ENCODE results near the gene SLC39A2.
"Not testable (repeated sequence)": the region's sequence is repeated elsewhere in the genome, so short reads cannot be mapped to it uniquely, and the experiment has no call there.

Gene SLC39A2

GRCh38 chr14:20998139-20998538, 954 bp upstream of the SLC39A2 start:
- Histone ChIP-seq H2AFZ (ENCODE audit: low read depth) (no peak overlapping the region), H3K36me3 (ENCODE audit: insufficient read depth) (no peaks in the 10 kb centered on the region), H3K27me3 (ENCODE audit: insufficient read depth, low read depth) (no peaks in the 10 kb centered on the region), H3K4me3 (IDR thresholded peaks at IDR 0.05; ENCODE audit: insufficient read depth, low read depth, low read length) (no peak overlapping the region), H3K79me2 (ENCODE audit: insufficient read depth, low read depth) (no peaks in the 10 kb centered on the region), H3K9ac (no peak overlapping the region), H3K4me2 (no peak overlapping the region), H4K20me1 (ENCODE audit: insufficient read depth) (no peaks in the 10 kb centered on the region), H3K4me1 (ENCODE audit: low read depth, poor library complexity, severe bottlenecking) (no peaks in the 10 kb centered on the region), H3K27ac (no peak overlapping the region)
- TF ChIP-seq CTCF (conservative IDR thresholded peaks at IDR 0.05; ENCODE audit: low read depth, low read length), result no peak

GRCh38 chr14:20999591-20999990, 498 bp downstream of the SLC39A2 start:
- Histone ChIP-seq H3K9ac (no peak overlapping the region), H4K20me1 (ENCODE audit: insufficient read depth) (no peaks in the 10 kb centered on the region), H3K27me3 (ENCODE audit: insufficient read depth, low read depth) (no peaks in the 10 kb centered on the region), H2AFZ (ENCODE audit: low read depth) (no peak overlapping the region), H3K79me2 (ENCODE audit: insufficient read depth, low read depth) (no peaks in the 10 kb centered on the region), H3K4me1 (ENCODE audit: low read depth, poor library complexity, severe bottlenecking) (no peaks in the 10 kb centered on the region), H3K36me3 (ENCODE audit: insufficient read depth) (no peaks in the 10 kb centered on the region), H3K4me2 (no peak overlapping the region), H3K4me3 (IDR thresholded peaks at IDR 0.05; ENCODE audit: insufficient read depth, low read depth, low read length) (no peak overlapping the region), H3K27ac (no peak overlapping the region)
- TF ChIP-seq CTCF (conservative IDR thresholded peaks at IDR 0.05; ENCODE audit: low read depth, low read length), result no peak

- no peaks in the 10 kb centered on the region for H4K20me1 ChIP-seq (ENCODE audit: insufficient read depth)
- H3K27me3 ChIP-seq (ENCODE audit: insufficient read depth, low read depth), result no peaks in the 10 kb centered on the region
- H2AFZ ChIP-seq (ENCODE audit: low read depth), result no peak overlapping the region
- H3K4me3 ChIP-seq (IDR thresholded peaks at IDR 0.05; ENCODE audit: insufficient read depth, low read depth, low read length), result no peak overlapping the region
- H3K79me2 ChIP-seq (ENCODE audit: insufficient read depth, low read depth), result no peaks in the 10 kb centered on the region
- no peak for TF ChIP-seq CTCF (conservative IDR thresholded peaks at IDR 0.05; ENCODE audit: low read depth, low read length)
- no peak overlapping the region for H3K27ac ChIP-seq
- H3K4me2 ChIP-seq, result no peak overlapping the region
- no peaks in the 10 kb centered on the region for H3K36me3 ChIP-seq (ENCODE audit: insufficient read depth)
- no peak overlapping the region for H3K9ac ChIP-seq
- H3K4me1 ChIP-seq (ENCODE audit: low read depth, poor library complexity, severe bottlenecking), result no peaks in the 10 kb centered on the region
Measured at GRCh38 chr14:21001218-21001617, 2.1 kb downstream of the SLC39A2 start.

GRCh38 chr14:21003788-21004346, 4.8 kb downstream of the SLC39A2 start:
- Histone ChIP-seq H4K20me1 (ENCODE audit: insufficient read depth) (no peaks in the 10 kb centered on the region), H3K4me1 (ENCODE audit: low read depth, poor library complexity, severe bottlenecking) (no peaks in the 10 kb centered on the region), H3K79me2 (ENCODE audit: insufficient read depth, low read depth) (no peaks in the 10 kb centered on the region), H3K36me3 (ENCODE audit: insufficient read depth) (no peaks in the 10 kb centered on the region), H3K4me3 (IDR thresholded peaks at IDR 0.05; ENCODE audit: insufficient read depth, low read depth, low read length) (no peak overlapping the region), H3K27me3 (ENCODE audit: insufficient read depth, low read depth) (no peaks in the 10 kb centered on the region), H3K4me2 (no peak overlapping the region), H2AFZ (ENCODE audit: low read depth) (no peak overlapping the region), H3K9ac (no peak overlapping the region), H3K27ac (no peak overlapping the region)
- TF ChIP-seq CTCF (conservative IDR thresholded peaks at IDR 0.05; ENCODE audit: low read depth, low read length), result no peak

- not testable (repeated sequence) for H3K4me2 ChIP-seq; H2AFZ ChIP-seq (ENCODE audit: low read depth); H3K27ac ChIP-seq; H3K27me3 ChIP-seq (ENCODE audit: insufficient read depth, low read depth); H3K36me3 ChIP-seq (ENCODE audit: insufficient read depth); H4K20me1 ChIP-seq (ENCODE audit: insufficient read depth); H3K79me2 ChIP-seq (ENCODE audit: insufficient read depth, low read depth); H3K4me1 ChIP-seq (ENCODE audit: low read depth, poor library complexity, severe bottlenecking); H3K4me3 ChIP-seq (IDR thresholded peaks at IDR 0.05; ENCODE audit: insufficient read depth, low read depth, low read length); H3K9ac ChIP-seq
Measured at GRCh38 chr14:21009721-21010120, 10.6 kb downstream of the SLC39A2 start.

All from KMS-11 (cell line).